Left ventricle myocardium inferior (tissue), 1 donor: Measurements from ENCODE around the gene TMEM52. TPM values are rescaled to one million over a fixed set of nuclear protein-coding genes. Genes with fewer than 3 reads are reported as not detected.

Experiments
- DNase-seq: peaks from one replicate; pipeline ENCODE4 v3.0.0-alpha.2; 2020
- H3K27ac ChIP-seq: fragments of 200-600 bp; replicated peaks from 2 replicates; pipeline ENCODE4 v1.8.0; 2021
- H3K27me3 ChIP-seq: fragments of 200-600 bp; 2 replicates; pipeline ENCODE4 v1.8.0; 2021; ENCODE audit warnings: low read depth
- H3K36me3 ChIP-seq: fragments of 200-600 bp; 2 replicates; pipeline ENCODE4 v1.8.0; 2021
- H3K4me1 ChIP-seq: fragments of 200-600 bp; 2 replicates; pipeline ENCODE4 v1.8.0; 2021
- H3K4me3 ChIP-seq: fragments of 200-600 bp; 2 replicates; pipeline ENCODE4 v1.8.0; 2021; ENCODE audit warnings: mild to moderate bottlenecking, moderate library complexity
- H3K9me3 ChIP-seq: fragments of 200-600 bp; replicated peaks from 2 replicates; pipeline ENCODE4 v1.8.0; 2021
- CTCF ChIP-seq: fragments of 200-600 bp; IDR thresholded peaks from 2 replicates; pipeline ENCODE4 v1.8.0; 2021; ENCODE audit warnings: antibody characterized with exemption, mild to moderate bottlenecking, borderline replicate concordance
- intact Hi-C: fragments of 100-400 bp; cut with micrococcal nuclease; formaldehyde crosslinking; loops from one replicate; pipeline ENCODE4 v1.11.0; 2022
- total RNA-seq: library from RNA; stranded (reverse); fragmentation: NEBNext Ultra II Directional; extraction: Animal tissue kit (Norgen Biotek cat#: 25700); gene quantifications from one replicate; pipeline ENCODE4 v1.2.1, GENCODE V29; 2021
- donor health status: DM: no; HTN: yes; CAD: no; lungs with severe emphysema.

The TMEM52 gene
- total RNA-seq, 1 donor from 2014 or later: 0.47 TPM

GRCh38 chr1:1895060-1895418 lies 24.0 kb downstream of the TMEM52 start:
- H3K27me3 ChIP-seq: no peaks in the 10 kb centered on the region
- intact Hi-C loops: no loop called here
- H3K27ac ChIP-seq: peak overlapping the region; percentile 70
- no peaks in the 10 kb centered on the region for H3K36me3 ChIP-seq
- TF ChIP-seq CTCF: no peak
- peaks cover 43% of the 10 kb centered on the region for H3K4me1 ChIP-seq
- no peak for DNase-seq
- H3K9me3 ChIP-seq: no peaks in the 10 kb centered on the region
- peak overlapping the region; percentile 37 for H3K4me3 ChIP-seq

GRCh38 chr1:1894354-1895059 lies 24.6 kb downstream of the TMEM52 start:
- Histone ChIP-seq H3K27ac (peak overlapping the region; percentile 70), H3K36me3 (no peaks in the 10 kb centered on the region), H3K9me3 (no peaks in the 10 kb centered on the region), H3K27me3 (no peaks in the 10 kb centered on the region), H3K4me1 (peaks cover 48% of the 10 kb centered on the region), H3K4me3 (peak overlapping the region; percentile 37)
- DNase-seq: peak; percentile 56
- intact Hi-C loops: no loop called here
- TF ChIP-seq CTCF: no peak

GRCh38 chr1:1893997-1894353 lies 25.1 kb downstream of the TMEM52 start:
- Histone ChIP-seq H3K27ac (peak overlapping the region; percentile 70), H3K9me3 (no peaks in the 10 kb centered on the region), H3K36me3 (no peaks in the 10 kb centered on the region), H3K4me1 (peaks cover 53% of the 10 kb centered on the region), H3K4me3 (no peak overlapping the region), H3K27me3 (no peaks in the 10 kb centered on the region)
- no peak for DNase-seq
- intact Hi-C loops: no loop called here
- no peak for TF ChIP-seq CTCF

- Histone ChIP-seq H3K4me3 (no peak overlapping the region), H3K36me3 (no peaks in the 10 kb centered on the region), H3K9me3 (no peaks in the 10 kb centered on the region), H3K4me1 (peaks cover 59% of the 10 kb centered on the region), H3K27ac (peak overlapping the region; percentile 70), H3K27me3 (no peaks in the 10 kb centered on the region)
- TF ChIP-seq CTCF: no peak
- DNase-seq: no peak
- intact Hi-C loops: no loop called here
Observed at GRCh38 chr1:1893291-1893985, 25.6 kb downstream of the TMEM52 start.

GRCh38 chr1:1892763-1893120 lies 26.3 kb downstream of the TMEM52 start:
- intact Hi-C loops: no loop called here
- Histone ChIP-seq H3K36me3 (no peaks in the 10 kb centered on the region), H3K4me1 (peaks cover 66% of the 10 kb centered on the region), H3K4me3 (peak overlapping the region; percentile 96), H3K27ac (peak overlapping the region; percentile 97), H3K9me3 (no peaks in the 10 kb centered on the region), H3K27me3 (no peaks in the 10 kb centered on the region)
- TF ChIP-seq CTCF: no peak
- DNase-seq: no peak
